GM18909 (cell line): ENCODE measurements around the gene MINDY4.

Source experiments
- ATAC-seq: cut with Tn5 transposase; IDR thresholded peaks from one replicate; pipeline ENCODE4 v1.9.1; 2021; ENCODE audit warnings: mild to moderate bottlenecking; ENCODE audit not compliant: unreplicated experiment, poor library complexity

Gene MINDY4

GRCh38 chr7:30922596-30922995 is 151.4 kb downstream of the MINDY4 start:
- no peak for ATAC-seq

DNA sequence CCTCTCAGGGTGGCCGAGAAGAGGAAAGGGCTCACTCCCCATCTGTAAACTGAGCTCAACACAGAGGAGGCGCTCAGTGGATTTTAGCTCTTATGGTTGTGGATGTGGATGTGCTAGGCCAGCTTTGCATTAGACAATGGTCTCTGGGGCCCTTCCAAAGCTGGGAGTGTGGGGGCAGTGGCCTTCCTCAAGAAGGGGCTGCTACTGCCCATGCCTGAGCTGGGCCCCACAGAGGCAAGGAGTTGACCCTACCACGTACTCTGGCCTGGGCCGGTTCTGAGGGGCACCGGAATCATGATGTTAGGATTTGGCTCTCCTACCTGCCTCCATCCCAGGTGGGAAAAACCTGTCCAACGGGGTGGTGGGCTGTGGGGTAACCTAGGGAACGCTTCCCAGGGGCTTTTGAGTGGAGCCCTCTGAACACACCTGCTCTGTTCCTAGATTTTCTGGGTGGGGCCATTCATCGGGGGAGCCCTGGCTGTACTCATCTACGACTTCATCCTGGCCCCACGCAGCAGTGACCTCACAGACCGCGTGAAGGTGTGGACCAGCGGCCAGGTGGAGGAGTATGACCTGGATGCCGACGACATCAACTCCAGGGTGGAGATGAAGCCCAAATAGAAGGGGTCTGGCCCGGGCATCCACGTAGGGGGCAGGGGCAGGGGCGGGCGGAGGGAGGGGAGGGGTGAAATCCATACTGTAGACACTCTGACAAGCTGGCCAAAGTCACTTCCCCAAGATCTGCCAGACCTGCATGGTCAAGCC is 152.0 kb downstream of the MINDY4 start:
- no peak for ATAC-seq

DNA sequence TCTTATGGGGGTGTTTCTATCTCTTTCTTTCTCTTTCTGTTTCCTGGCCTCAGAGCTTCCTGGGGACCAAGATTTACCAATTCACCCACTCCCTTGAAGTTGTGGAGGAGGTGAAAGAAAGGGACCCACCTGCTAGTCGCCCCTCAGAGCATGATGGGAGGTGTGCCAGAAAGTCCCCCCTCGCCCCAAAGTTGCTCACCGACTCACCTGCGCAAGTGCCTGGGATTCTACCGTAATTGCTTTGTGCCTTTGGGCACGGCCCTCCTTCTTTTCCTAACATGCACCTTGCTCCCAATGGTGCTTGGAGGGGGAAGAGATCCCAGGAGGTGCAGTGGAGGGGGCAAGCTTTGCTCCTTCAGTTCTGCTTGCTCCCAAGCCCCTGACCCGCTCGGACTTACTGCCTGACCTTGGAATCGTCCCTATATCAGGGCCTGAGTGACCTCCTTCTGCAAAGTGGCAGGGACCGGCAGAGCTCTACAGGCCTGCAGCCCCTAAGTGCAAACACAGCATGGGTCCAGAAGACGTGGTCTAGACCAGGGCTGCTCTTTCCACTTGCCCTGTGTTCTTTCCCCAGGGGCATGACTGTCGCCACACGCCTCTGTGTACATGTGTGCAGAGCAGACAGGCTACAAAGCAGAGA is 152.7 kb downstream of the MINDY4 start:
- no peak for ATAC-seq

GRCh38 chr7:30924624-30925023 is 153.4 kb downstream of the MINDY4 start:
- ATAC-seq: no peak

- ATAC-seq: no peak
These were observed 153.9 kb downstream of the MINDY4 start for GRCh38 chr7:30925117-30925516.

DNA sequence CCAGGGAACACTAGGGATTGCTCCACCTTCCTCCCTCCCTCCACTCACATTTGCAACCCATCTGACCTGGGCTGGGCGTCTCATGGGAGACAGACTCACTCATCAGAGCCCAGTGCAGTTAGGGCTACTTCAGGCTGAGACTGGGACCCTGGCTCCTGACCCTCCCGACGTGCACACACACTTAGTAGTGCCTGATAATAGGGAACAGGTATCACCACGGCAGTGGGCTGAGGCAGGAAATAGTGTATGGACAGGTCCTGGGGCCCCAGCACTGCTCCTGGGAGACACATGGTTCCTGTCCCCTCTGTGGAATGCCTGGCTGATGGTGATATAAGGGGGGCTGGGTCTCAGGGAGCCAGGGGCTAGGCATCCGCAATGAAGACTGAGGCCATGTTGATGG is 154.7 kb downstream of the MINDY4 start:
- no peak for ATAC-seq

GRCh38 chr7:30926313-30926712 is 155.1 kb downstream of the MINDY4 start:
- no peak for ATAC-seq

- ATAC-seq: no peak
These were observed 155.8 kb downstream of the MINDY4 start for GRCh38 chr7:30927040-30927439.

- no peak for ATAC-seq
These were observed 156.3 kb downstream of the MINDY4 start for GRCh38 chr7:30927559-30927958.

- no peak for ATAC-seq
These were observed 157.1 kb downstream of the MINDY4 start for GRCh38 chr7:30928254-30928872.

GRCh38 chr7:30929686-30930085 is 158.5 kb downstream of the MINDY4 start:
- ATAC-seq: no peak

DNA sequence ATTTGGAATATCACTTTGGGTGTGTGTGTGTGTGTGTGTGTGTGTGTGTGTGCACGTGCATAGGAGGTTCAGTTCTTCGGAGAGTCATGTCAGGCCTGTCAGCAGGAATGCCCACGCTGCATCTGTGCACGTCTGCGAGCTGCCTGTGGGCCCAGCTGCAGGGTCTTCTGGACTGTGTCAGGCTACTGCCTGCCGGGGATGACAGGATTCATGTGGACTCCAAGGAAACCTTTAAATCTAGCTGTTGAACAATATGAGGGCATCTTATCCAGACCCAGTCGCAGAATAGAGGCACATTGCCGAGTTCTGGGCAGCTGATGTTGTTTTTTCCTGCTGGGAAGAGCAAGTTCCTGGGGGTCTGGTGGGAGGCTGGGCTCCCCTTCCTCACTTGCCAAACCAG is 159.4 kb downstream of the MINDY4 start:
- no peak for ATAC-seq

GRCh38 chr7:30931161-30931928 is 160.1 kb downstream of the MINDY4 start:
- ATAC-seq: no peak

- no peak for ATAC-seq
These were observed 160.8 kb downstream of the MINDY4 start for GRCh38 chr7:30931929-30932540.

DNA sequence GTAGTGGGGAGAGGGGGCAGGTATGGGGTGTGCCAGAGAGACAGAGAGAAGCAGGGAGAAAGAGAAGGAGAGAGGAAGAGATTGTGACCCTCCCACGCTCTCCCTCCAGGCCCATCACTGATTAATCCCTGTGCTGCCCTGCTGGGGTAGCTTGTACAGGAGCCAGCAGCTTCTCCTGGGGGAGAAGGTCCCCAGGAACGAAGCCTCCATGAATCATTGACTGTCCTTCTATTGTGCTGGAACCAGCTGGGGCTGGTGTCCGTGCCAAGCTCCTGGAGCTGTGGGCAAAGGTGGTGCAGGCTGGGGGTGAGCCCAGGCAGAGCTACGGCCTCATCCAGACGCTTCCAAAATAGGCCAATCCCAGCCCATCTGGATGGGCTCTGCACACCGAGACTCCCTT is 161.3 kb downstream of the MINDY4 start:
- no peak for ATAC-seq

- no peak for ATAC-seq
These were observed 162.1 kb downstream of the MINDY4 start for GRCh38 chr7:30933124-30933974.

DNA sequence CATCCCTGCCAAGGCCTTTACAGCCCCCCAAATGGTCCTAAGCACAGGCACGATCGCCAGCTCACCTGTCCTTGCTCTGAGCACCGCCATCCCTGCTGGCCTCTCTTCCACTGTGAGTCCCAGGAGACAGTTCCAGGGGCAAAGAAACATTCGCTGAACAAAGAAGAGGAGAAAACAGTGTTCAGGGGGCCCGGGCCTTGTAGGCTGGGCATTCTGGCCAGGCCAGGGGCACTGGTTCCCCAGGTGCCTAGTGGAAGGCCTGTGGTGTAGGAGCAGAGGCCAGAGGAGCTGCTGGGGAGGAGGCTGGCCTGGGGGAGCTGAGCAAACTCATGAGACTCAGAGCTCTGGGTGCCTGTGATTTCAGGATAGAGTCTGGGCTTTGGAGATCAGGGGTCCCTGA is 163.0 kb downstream of the MINDY4 start:
- ATAC-seq: no peak

- no peak for ATAC-seq
These were observed 163.7 kb downstream of the MINDY4 start for GRCh38 chr7:30934732-30935568.

DNA sequence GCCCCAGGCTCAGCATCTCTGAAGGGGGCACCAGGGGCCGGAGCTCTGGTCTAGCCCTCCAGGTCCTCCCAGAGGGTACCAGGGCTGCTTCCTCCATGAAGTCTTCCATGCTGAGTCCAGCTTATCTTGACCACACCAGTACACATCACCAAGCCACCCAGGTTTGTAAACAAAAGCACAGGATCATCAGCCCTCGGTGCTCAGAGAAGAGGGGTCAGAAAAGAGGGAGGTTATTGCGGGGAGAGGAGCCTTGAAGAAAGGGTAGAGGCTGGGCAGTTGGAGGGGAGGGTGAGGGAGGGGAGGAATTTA is 164.3 kb downstream of the MINDY4 start:
- ATAC-seq: no peak
